ENCODE data around the gene RAB3D.

Gene RAB3D

GRCh38 chr19:11295180-11295579, 44.3 kb downstream of the RAB3D start:
- no peak for DNase-seq (ENCODE audit: low read depth)

GRCh38 chr19:11293433-11294389, 45.7 kb downstream of the RAB3D start:
- no peak for DNase-seq (ENCODE audit: low read depth)

DNA sequence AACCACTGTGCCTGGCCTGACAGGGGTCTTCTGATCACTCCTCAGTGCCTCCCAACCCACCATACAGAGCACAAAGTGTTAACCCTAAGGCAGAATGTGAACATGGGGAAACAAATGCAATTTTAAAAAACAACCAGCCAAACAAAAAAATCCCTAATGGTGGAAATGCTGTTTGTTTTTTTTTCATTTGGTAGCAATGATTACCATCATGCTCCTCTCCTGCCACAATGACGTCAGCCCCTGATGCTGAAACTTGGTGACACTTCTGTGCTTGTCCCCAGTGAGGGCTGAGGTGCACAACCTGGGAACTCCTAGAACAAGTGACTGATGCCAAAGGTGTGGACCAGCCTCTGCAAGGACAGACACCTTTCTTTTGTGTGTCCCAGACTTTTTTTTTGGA, 47.5 kb downstream of the RAB3D start:
- no peak for DNase-seq (ENCODE audit: low read depth)

DNA sequence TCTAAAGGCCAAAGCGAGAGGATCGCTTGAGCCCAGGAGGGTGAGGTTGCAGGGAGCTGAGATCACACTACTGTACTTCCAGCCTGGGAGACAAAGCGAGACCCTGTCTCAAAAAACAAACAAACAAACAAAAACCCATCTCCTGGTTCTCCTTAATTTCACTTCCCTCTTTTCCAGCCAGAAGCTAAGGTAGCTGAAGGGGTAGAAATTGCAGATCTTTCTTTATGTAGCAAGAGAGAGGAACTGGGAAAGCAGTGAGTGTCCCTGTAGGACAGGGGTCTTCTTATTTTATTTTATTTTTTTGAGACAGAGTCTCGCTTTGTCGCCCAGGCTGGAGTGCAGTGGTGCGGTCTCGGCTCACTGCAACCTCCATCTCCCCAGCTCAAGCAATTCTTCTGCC, 48.0 kb downstream of the RAB3D start:
- DNase-seq (ENCODE audit: low read depth), result no peak

DNA sequence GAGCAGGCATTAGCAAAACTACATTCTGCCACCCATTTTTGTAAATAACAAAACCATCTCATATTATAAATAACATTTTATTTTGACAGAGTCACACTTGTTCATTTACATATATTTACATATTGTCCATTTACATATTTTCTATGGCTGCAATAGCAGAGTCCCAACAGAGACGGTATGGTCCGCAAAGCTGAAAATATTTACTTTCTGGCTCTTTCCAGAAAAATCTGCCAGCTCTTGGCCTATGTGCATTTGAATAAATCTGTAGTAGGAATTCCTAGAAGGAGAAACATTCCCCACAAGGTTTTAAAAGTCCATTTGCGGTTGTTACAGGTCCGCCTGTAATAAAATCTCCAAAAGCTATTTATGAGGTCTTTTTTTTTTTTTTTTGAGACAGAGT, 49.2 kb downstream of the RAB3D start:
- DNase-seq (ENCODE audit: low read depth), result no peak

DNA sequence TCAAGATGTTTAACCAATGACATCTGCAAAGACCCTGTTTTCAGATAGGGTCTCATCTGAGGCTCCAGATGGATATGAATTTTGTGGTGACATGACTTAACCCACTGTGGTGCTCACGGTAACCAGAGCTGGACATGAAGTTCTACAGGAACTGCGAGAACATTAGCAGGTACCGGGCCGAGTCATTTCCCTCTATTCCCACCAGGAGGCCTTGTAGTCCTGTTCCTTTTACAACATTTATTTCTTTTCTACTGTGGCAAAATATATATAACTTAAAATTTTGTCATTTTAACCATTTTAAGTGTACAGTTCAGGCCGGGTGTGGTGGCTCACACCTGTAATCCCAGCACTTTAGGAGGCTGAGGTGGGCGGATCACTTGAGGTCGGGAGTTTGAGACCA, 51.1 kb downstream of the RAB3D start:
- DNase-seq (ENCODE audit: low read depth), result no peak

DNA sequence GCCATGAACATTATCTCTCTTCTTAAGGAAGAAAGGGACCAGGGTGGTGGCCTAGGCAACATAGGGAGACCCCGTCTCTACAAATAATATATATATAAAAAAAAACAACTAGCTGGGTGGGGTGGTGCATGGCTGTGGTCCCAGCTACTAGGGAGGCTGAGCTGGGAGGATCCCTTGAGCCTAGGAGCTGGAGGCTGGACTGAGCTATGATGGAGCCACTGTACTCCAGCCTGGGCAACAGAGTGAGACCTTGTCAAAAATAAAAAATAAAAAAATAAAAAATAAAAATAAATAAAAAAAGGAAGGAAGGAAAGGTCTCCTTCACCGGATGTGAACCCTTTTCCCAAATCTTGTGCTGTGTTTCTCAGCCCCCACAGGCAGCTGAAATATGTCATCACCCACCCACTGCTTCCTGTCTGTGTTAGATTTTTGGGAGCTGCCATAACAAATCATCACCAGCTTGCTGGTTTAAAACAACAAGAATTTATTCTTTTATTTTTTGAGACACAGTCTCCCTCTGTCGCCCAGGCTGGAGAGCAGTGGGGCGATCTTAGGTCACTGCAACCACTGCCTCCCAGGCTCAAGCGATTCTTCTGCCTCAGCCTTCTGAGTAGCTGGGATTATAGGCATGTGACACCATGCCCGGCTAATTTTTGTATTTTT, 53.0 kb downstream of the RAB3D start:
- DNase-seq (ENCODE audit: low read depth), result no peak

- no peak for DNase-seq (ENCODE audit: low read depth)
Observed at GRCh38 chr19:11284515-11284914, 54.9 kb downstream of the RAB3D start.

- DNase-seq (ENCODE audit: low read depth), result no peak
Observed at GRCh38 chr19:11281356-11282049, 58.0 kb downstream of the RAB3D start.

GRCh38 chr19:11279505-11280236, 59.8 kb downstream of the RAB3D start:
- DNase-seq (ENCODE audit: low read depth), result no peak

DNA sequence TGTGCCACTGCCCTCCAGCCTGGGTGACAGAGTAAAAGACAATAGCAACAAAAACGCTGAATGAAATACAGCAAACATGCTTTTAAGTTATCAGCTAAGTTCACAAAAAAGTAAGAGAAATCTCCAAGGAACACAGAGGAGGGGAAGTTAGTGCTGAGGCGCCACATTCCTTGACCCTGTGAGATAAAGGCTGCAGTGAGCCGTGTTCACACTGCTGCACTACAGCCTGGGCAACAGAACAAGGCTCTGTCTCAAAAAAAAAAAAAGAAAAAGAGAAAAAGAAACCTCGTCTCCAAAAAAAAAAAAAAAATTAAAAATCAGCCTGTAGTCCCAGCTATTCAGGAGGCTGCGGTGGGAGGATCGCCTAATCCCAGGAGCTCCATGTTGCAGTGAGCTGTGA, 60.8 kb downstream of the RAB3D start:
- DNase-seq (ENCODE audit: low read depth), result no peak

- DNase-seq (ENCODE audit: low read depth), result no peak
Observed at GRCh38 chr19:11274533-11275086, 64.8 kb downstream of the RAB3D start.

DNA sequence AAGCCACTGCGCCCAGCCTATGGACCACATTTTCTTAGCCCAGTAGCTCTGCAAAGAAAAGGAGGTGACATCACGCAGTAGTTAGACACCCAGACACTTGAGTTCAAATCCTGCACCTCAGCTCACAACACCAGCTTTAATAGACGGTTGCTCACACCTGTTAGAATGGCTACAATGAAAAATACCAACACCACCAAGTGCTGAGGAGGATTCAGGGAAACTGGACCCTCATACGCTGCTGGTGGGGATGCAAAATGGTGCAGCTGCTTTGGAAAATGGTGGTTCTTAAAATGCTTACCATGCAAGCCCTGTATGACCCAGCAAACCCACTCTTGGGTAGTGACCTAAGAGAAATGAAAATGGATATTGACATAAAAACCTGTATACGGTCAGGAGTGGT, 65.5 kb downstream of the RAB3D start:
- no peak for DNase-seq (ENCODE audit: low read depth)

DNA sequence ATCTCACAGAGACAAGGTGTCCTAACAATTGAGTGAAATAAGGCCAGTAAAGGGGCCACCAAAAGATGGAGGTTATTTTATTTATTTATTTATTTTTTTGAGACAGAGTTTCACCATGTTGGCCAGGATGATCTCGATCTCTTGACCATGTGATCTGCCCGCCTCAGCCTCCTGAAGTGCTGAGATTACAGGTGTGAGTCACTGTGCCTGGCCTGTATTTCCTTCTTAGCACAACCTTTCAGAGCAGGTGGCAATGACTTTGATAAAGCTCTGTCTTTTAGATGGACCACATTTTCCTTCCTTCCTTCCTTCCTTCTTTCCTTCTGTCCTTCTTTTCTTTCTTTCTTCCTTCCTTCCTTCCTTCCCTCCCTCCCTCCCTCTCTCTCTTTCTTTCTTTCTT, 66.2 kb downstream of the RAB3D start:
- DNase-seq (ENCODE audit: low read depth), result no peak

Data from non-pigmented ciliary epithelial cell (primary cell).